Activated CD4-positive, alpha-beta memory T cell treated with anti-CD3 and anti-CD28 coated beads, Interleukin-2, amount 10 ng/mL, durations not matched to agents 7 days and 5 days (primary cell): Measurements from ENCODE around the gene CYREN. TPM values are rescaled to one million over a fixed set of nuclear protein-coding genes. Genes with fewer than 3 reads are reported as not detected.
"Not testable (repeated sequence)": the region's sequence is repeated elsewhere in the genome, so short reads cannot be mapped to it uniquely, and the experiment has no call there.

Experiments used
- CTCF ChIA-PET: fragments of 350-600 bp; sonication (Branson Sonifier 250); formaldehyde crosslinking; loops from one replicate; lab custom pipeline; 2021; ENCODE audit warnings: antibody characterized with exemption, inconsistent platforms; lab: Charles Lee
- POLR2A ChIA-PET: fragments of 350-600 bp; sonication (Branson Sonifier 250); formaldehyde crosslinking; loops from one replicate; lab custom pipeline; 2021; ENCODE audit warnings: antibody characterized with exemption; lab: Charles Lee
- DNase-seq: peaks from one replicate; pipeline ENCODE4 v3.0.0-alpha.2; 2020
- H3K27ac Mint-ChIP-seq: one replicate; pipeline ENCODE4 v1.8.0; 2021; ENCODE audit warnings: mild to moderate bottlenecking, mixed read lengths
- H3K27me3 Mint-ChIP-seq: one replicate; pipeline ENCODE4 v1.8.0; 2021; ENCODE audit warnings: mixed read lengths
- H3K36me3 Mint-ChIP-seq: one replicate; pipeline ENCODE4 v1.8.0; 2021; ENCODE audit warnings: low read depth, mixed read lengths
- H3K4me1 Mint-ChIP-seq: one replicate; pipeline ENCODE4 v1.8.0; 2021; ENCODE audit warnings: mixed read lengths
- H3K4me3 Mint-ChIP-seq: one replicate; pipeline ENCODE4 v1.8.0; 2021; ENCODE audit warnings: mild to moderate bottlenecking, mixed read lengths
- H3K9me3 Mint-ChIP-seq: one replicate; pipeline ENCODE4 v1.8.0; 2021; ENCODE audit warnings: mixed read lengths
- total RNA-seq, 2 experiments: library from RNA; stranded (reverse); gene quantifications; one replicate each; pipeline ENCODE4 v1.2.3, GENCODE V29; 2021

Gene CYREN
- total RNA-seq, 2 experiments from 2014 or later: 32.0 to 32.1 TPM

DNA sequence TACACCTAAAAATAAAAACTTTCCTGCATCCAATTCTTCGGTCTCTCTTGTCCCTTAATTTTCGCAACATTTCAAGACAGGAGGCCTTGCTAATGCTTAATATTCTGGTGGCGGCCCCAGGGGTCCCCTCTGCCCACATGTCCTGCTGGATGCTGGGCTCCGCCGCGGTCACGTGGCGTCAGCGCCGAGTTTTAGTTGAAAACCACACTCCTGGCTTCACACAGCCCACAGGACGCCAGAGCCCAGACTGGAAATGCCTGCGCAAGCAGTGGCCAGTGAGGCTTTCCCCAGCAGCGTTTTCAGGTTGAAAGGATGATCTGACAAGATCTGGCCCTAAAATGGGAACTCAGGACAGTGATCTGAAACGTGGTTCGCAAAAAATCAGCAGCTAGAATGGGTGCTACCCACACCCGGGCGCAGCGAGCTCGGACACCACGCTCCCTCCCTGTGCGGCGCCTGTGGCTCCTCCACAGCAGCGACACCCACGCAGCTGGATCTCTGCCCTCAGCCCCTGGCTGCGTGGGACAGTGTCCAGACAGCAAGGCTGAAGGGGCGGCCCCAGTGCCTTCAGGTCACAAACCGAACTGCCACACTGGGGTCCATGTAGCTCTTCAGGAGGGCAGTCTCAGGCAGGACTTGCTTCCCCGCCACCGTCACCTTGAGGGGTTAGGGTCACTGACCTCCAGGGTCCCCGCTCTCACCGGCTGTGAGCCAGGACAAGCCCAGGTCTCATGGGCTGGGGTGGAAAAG is 11.6 kb upstream of the CYREN start:
- CTCF ChIA-PET: interaction anchor here (0.6 kb wide), 1 partner anchor 531 kb away, joined by 3 read pairs; no protein-coding TSS in a partner anchor
- peaks cover 40% of the 10 kb centered on the region for H3K9me3 Mint-ChIP-seq
- H3K27ac Mint-ChIP-seq: no peak overlapping the region
- no peaks in the 10 kb centered on the region for H3K27me3 Mint-ChIP-seq
- peaks cover 2% of the 10 kb centered on the region for H3K4me1 Mint-ChIP-seq
- no peak overlapping the region for H3K4me3 Mint-ChIP-seq
- POLR2A ChIA-PET: no interaction called here
- DNase-seq: no peak
- H3K36me3 Mint-ChIP-seq: peaks cover 72% of the 10 kb centered on the region

- no peaks in the 10 kb centered on the region for H3K27me3 Mint-ChIP-seq
- peaks cover 71% of the 10 kb centered on the region for H3K36me3 Mint-ChIP-seq
- H3K27ac Mint-ChIP-seq: no peak overlapping the region
- no peak overlapping the region for H3K4me3 Mint-ChIP-seq
- DNase-seq: no peak
- H3K4me1 Mint-ChIP-seq: no peaks in the 10 kb centered on the region
- ChIA-PET POLR2A (interaction anchor here (1.4 kb wide), 1 partner anchor 34 kb away, joined by 4 read pairs; the partner anchor contains the start of gene TMEM140), CTCF (interaction anchor here (0.6 kb wide), 1 partner anchor 532 kb away, joined by 3 read pairs; no protein-coding TSS in a partner anchor)
- peaks cover 40% of the 10 kb centered on the region for H3K9me3 Mint-ChIP-seq
Observed at GRCh38 chr7:135181261-135181928, 10.9 kb upstream of the CYREN start.

DNA sequence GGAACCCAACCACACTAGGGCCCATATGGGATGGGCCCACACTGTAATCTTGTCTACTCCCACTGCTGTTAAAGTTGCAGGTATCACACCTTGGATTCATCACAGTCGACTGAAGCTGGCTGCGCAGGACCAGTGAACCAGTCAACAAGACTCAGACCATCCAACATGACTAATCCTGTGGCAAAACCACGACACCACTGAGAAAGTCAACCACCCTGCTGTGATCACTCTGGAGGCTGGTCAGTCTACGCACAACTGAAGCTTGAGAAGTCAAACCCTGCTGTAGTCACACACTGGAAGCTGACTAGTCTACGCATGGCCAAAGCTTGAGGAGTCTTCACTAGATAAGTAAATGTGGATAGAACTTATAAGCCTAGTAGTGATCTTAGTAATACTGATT is 9.6 kb upstream of the CYREN start:
- Mint-ChIP-seq H3K4me1 (no peaks in the 10 kb centered on the region), H3K4me3 (no peak overlapping the region), H3K9me3 (peaks cover 40% of the 10 kb centered on the region), H3K27me3 (no peaks in the 10 kb centered on the region), H3K36me3 (peaks cover 61% of the 10 kb centered on the region), H3K27ac (no peak overlapping the region)
- POLR2A ChIA-PET: interaction anchor here (1.4 kb wide), 1 partner anchor 32 kb away, joined by 4 read pairs; the partner anchor contains the start of gene TMEM140
- DNase-seq: no peak
- CTCF ChIA-PET: no interaction called here

GRCh38 chr7:135179321-135179925 is 8.9 kb upstream of the CYREN start:
- no peak overlapping the region for H3K27ac Mint-ChIP-seq
- peaks cover 57% of the 10 kb centered on the region for H3K36me3 Mint-ChIP-seq
- ChIA-PET CTCF (interaction anchor here (0.9 kb wide), 2 partner anchors 9 to 10 kb away, joined by 3 read pairs; partner anchors contain the start of gene CYREN), POLR2A (no interaction called here)
- DNase-seq: no peak
- H3K9me3 Mint-ChIP-seq: peaks cover 40% of the 10 kb centered on the region
- no peaks in the 10 kb centered on the region for H3K4me1 Mint-ChIP-seq
- H3K27me3 Mint-ChIP-seq: no peaks in the 10 kb centered on the region
- H3K4me3 Mint-ChIP-seq: no peak overlapping the region

GRCh38 chr7:135178364-135178763 is 7.9 kb upstream of the CYREN start:
- POLR2A ChIA-PET: no interaction called here
- no peak overlapping the region for H3K27ac Mint-ChIP-seq
- no peaks in the 10 kb centered on the region for H3K4me1 Mint-ChIP-seq
- peaks cover 47% of the 10 kb centered on the region for H3K36me3 Mint-ChIP-seq
- peaks cover 35% of the 10 kb centered on the region for H3K9me3 Mint-ChIP-seq
- no peaks in the 10 kb centered on the region for H3K27me3 Mint-ChIP-seq
- no peak for DNase-seq
- CTCF ChIA-PET: interaction anchor here (0.9 kb wide), 2 partner anchors 8 to 9 kb away, joined by 3 read pairs; partner anchors contain the start of gene CYREN
- H3K4me3 Mint-ChIP-seq: no peak overlapping the region

DNA sequence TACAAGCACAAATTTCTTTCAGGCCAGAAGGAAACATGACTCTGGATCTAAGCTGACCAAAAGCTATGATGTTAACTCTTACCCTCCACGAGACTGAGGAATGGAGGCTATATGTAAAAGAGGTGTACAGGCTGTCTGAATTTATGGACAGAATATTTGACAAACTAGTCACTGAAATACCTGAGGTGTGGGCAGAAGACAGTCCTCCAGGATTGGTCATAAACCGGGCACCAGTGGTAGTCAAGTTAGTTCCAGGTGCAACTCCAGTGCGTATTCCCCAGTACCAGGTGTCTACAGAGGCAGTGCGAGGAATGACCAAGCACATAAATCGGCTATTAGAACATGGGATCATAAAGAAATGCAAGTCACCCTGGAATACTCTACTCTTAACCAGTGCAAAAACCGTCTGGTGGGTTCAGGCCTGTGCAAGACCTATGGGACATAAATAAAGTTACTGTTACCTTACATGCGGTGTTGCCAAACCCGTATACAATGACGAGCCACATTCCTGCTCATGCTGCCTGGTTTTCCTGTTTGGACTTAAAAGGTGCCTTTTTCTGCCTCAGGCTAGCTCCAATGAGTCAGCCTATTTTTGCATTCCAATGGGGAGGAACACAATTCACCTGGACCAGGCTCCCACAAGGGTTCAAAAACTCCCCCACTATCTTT is 6.7 kb upstream of the CYREN start:
- H3K4me1 Mint-ChIP-seq: peaks cover under 1% of the 10 kb centered on the region
- H3K36me3 Mint-ChIP-seq: peaks cover 35% of the 10 kb centered on the region
- CTCF ChIA-PET: no interaction called here
- no peak overlapping the region for H3K27ac Mint-ChIP-seq
- H3K27me3 Mint-ChIP-seq: no peaks in the 10 kb centered on the region
- peak; percentile 5 for DNase-seq
- POLR2A ChIA-PET: interaction anchor here (0.7 to 1.1 kb wide), 2 partner anchors 11 to 29 kb away, joined by 3 read pairs; partner anchors contain the start of gene TMEM140
- H3K9me3 Mint-ChIP-seq: peaks cover 27% of the 10 kb centered on the region
- no peak overlapping the region for H3K4me3 Mint-ChIP-seq

GRCh38 chr7:135175931-135176330 is 5.4 kb upstream of the CYREN start:
- H3K27me3 Mint-ChIP-seq: no peaks in the 10 kb centered on the region
- POLR2A ChIA-PET: interaction anchor here (1.1 to 2.0 kb wide), 2 partner anchors 12 to 28 kb away, joined by 3 to 5 read pairs; partner anchors contain the start of gene TMEM140
- peaks cover 22% of the 10 kb centered on the region for H3K36me3 Mint-ChIP-seq
- H3K9me3 Mint-ChIP-seq: peaks cover 15% of the 10 kb centered on the region
- DNase-seq: no peak
- H3K4me3 Mint-ChIP-seq: no peak overlapping the region
- CTCF ChIA-PET: interaction anchor here (1.1 to 1.2 kb wide), 2 partner anchors 35 to 189 kb away, joined by 4 read pairs; partner anchors contain the start of gene AGBL3
- H3K27ac Mint-ChIP-seq: no peak overlapping the region
- H3K4me1 Mint-ChIP-seq: peaks cover 9% of the 10 kb centered on the region

DNA sequence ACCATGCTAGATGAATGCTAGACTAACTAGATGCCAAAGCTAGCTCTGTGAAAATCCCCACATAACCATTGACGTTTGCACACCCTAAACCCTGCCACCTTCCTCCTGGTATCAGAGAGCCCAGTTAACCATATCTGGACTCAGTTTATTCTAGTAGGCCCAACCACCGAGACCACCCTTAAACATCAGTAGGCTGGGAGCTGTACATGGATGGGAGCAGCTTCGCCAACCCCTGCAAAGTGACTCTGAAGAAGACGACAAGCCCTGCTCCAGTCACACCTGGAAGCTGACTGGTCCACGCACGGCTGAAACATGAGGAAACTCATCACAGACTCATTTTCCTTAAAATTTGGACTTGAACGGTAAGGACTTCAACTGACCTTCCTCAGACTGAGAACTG is 4.4 kb upstream of the CYREN start:
- Mint-ChIP-seq H3K4me1 (peaks cover 11% of the 10 kb centered on the region), H3K9me3 (peaks cover 6% of the 10 kb centered on the region), H3K4me3 (no peak overlapping the region), H3K27me3 (no peaks in the 10 kb centered on the region), H3K36me3 (peaks cover 14% of the 10 kb centered on the region), H3K27ac (no peak overlapping the region)
- ChIA-PET CTCF (interaction anchor here (1.2 kb wide), 1 partner anchor 36 kb away, joined by 4 read pairs; no protein-coding TSS in a partner anchor), POLR2A (interaction anchor here (1.1 to 2.0 kb wide), 2 partner anchors 27 to 36 kb away, joined by 3 to 5 read pairs; partner anchors contain the start of genes TMEM140 and WDR91)
- DNase-seq: no peak

DNA sequence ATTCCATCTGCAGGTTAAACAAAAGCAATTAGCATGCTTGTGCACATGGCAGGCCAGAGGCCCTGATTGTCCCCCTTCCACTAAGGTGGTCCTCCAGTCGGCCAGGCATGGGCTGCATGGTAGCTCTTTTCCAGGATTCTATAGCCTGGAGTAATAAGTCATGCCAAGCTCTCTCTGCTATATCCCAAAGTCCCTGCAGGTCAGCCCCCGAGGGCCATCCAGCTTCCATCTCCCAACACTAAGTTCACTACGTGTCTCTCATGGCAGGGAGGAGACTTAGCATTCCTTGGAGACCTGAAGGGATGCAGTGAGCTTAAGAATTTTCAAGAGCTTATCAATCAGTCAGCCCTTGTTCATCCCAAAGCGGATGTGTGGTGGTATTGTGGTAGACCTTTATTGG is 3.4 kb upstream of the CYREN start:
- DNase-seq: peak; percentile 12
- ChIA-PET CTCF (interaction anchor here (1.3 kb wide), 1 partner anchor 187 kb away, joined by 4 read pairs; the partner anchor contains the start of gene AGBL3), POLR2A (interaction anchor here (1.1 to 2.0 kb wide), 2 partner anchors 26 to 37 kb away, joined by 3 to 5 read pairs; partner anchors contain the start of genes TMEM140 and WDR91)

GRCh38 chr7:135171581-135172291 is 1.2 kb upstream of the CYREN start:
- Mint-ChIP-seq H3K4me3 (peak overlapping the region; percentile 54), H3K27ac (peak overlapping the region; percentile 49), H3K4me1 (peaks cover 43% of the 10 kb centered on the region), H3K36me3 (peaks cover 32% of the 10 kb centered on the region)
- ChIA-PET POLR2A (interaction anchor here (0.8 to 9.1 kb wide), 8 partner anchors 13 to 541 kb away, joined by 3 to 181 read pairs (median 13); partner anchors contain the start of genes AGBL3, TMEM140 and WDR91), CTCF (interaction anchor here (0.7 to 5.0 kb wide), 9 partner anchors 11 to 524 kb away, joined by 3 to 88 read pairs (median 6); partner anchors contain the start of genes AGBL3, TMEM140 and WDR91)
- not testable (repeated sequence) for H3K27me3 Mint-ChIP-seq, H3K9me3 Mint-ChIP-seq
- peak; percentile 18 for DNase-seq

More for the DNA sequence above, 3.4 kb upstream of the CYREN start:
- H3K4me3 Mint-ChIP-seq, H3K9me3 Mint-ChIP-seq, H3K27ac Mint-ChIP-seq, H3K27me3 Mint-ChIP-seq: not testable (repeated sequence)
- Mint-ChIP-seq H3K36me3 (peaks cover 17% of the 10 kb centered on the region), H3K4me1 (peaks cover 21% of the 10 kb centered on the region)

DNA sequence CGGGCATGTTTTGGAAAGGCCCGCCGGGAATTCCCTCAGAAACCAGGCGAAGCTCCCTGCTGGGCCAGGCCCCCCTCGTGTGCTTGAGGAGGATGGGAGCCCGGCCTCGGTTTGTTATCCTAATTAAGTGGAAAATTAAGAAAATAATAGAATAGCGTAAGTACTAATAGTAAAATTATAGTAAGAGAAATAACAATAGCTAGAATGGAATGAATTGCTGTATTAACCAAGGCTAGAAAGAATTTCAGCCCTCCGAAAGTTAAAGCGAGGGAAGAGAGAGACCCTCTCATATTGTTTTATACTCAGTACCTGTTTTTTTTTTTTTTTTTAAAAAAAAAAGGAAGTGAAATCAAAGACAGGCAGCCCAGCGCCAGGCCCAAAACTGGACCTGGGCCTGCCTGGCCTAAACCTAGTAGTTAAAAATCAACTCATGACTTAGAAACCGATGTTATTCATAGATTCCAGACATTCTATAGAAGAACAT is 533 bp upstream of the CYREN start:
- Mint-ChIP-seq H3K4me3 (peak overlapping the region; percentile 87), H3K36me3 (peaks cover 37% of the 10 kb centered on the region), H3K27ac (peak overlapping the region; percentile 81), H3K4me1 (peaks cover 47% of the 10 kb centered on the region)
- not testable (repeated sequence) for H3K27me3 Mint-ChIP-seq, H3K9me3 Mint-ChIP-seq
- CTCF ChIA-PET: interaction anchor here (0.7 to 5.0 kb wide), 17 partner anchors 8 to 1056 kb away, joined by 3 to 88 read pairs (median 4); partner anchors contain the start of genes AGBL3, BPGM, TMEM140 and WDR91
- POLR2A ChIA-PET: interaction anchor here (0.8 to 9.1 kb wide), 12 partner anchors 12 to 540 kb away, joined by 3 to 181 read pairs (median 5); partner anchors contain the start of genes AGBL3, BPGM, NUP205 and TMEM140
- DNase-seq: peak; percentile 15
